HepG2 (cell line): ENCODE data around the gene ARIH2. TPM values are rescaled to one million over a fixed set of nuclear protein-coding genes. Genes with fewer than 3 reads are reported as not detected.

Experiments used
- ATAC-seq: fragments of 200-7000 bp; cut with Tn5 transposase; 3 replicates; pipeline ENCODE4 v1.9.1; 2020; ENCODE audit warnings: mild to moderate bottlenecking, moderate library complexity
- BruUV-seq: library from RNA; stranded (reverse); fragments of 400-500 nt; replicated peaks from 2 replicates; lab custom pipeline; 2021; lab: Mats Ljungman, UMichigan
- CTCF ChIA-PET: fragments of 300-600 bp; formaldehyde crosslinking; extraction: SDS; loops from one replicate; lab custom pipeline; 2021; ENCODE audit warnings: low total read pairs, inconsistent platforms, low intra/inter-chr PET ratio; lab: Yijun Ruan, JAX
- POLR2A ChIA-PET: fragments of 350-600 bp; sonication (Branson Sonifier 250); formaldehyde crosslinking; loops from one replicate; lab custom pipeline; 2020; ENCODE audit warnings: antibody characterized with exemption, inconsistent platforms; lab: Yijun Ruan, JAX
- DNase-seq: peaks from one replicate; pipeline ENCODE4 v3.0.0-alpha.2; 2015; ENCODE audit warnings: low spot score
- FAIRE-seq: peaks from 3 replicates; lab custom pipeline; 2011; peaks lifted over from hg19 to GRCh38; lab: Jason Lieb, UNC
- H2AFZ ChIP-seq: one replicate; pipeline ENCODE4 v1.6.1; 2011; ENCODE audit warnings: low read length, inconsistent platforms
- H3K27ac ChIP-seq: fragments of 300-600 bp; 3 replicates; pipeline ENCODE4 v1.8.0; 2011; ENCODE audit warnings: mixed run types, mild to moderate bottlenecking, mixed read lengths, low read length, inconsistent platforms; ENCODE audit not compliant: insufficient read depth; ENCODE audit errors: extremely low read length
- H3K27me3 ChIP-seq, 2 experiments: fragments of 200-600 bp in 1 of 2; 2 replicates in 1 of 2; 3 replicates in 1 of 2; pipeline versions ENCODE4 v1.6.0 to v1.8.0; 2011; ENCODE audit warnings: low read length in 2 of 2, mild to moderate bottlenecking in 2 of 2, moderate library complexity in 2 of 2, inconsistent platforms in 1 of 2; ENCODE audit not compliant: insufficient read depth in 2 of 2, control insufficient read depth in 1 of 2
- H3K36me3 ChIP-seq, 2 experiments: fragments of 200-600 bp in 1 of 2; replicated peaks in 1 of 2; 2 replicates in 1 of 2; 3 replicates in 1 of 2; pipeline versions ENCODE4 v1.5.1 to v1.8.0; 2011; ENCODE audit warnings: low read length in 2 of 2, inconsistent platforms in 1 of 2; ENCODE audit not compliant: insufficient read depth in 2 of 2, control insufficient read depth in 1 of 2
- H3K4me1 ChIP-seq: 2 replicates; pipeline ENCODE4 v1.5.1; 2012; ENCODE audit warnings: low read length, inconsistent platforms; ENCODE audit not compliant: insufficient read depth
- H3K4me2 ChIP-seq: 2 replicates; pipeline ENCODE4 v1.6.0; 2011; ENCODE audit warnings: low read depth, low read length, inconsistent platforms
- H3K4me3 ChIP-seq, 3 experiments: fragments of 200-600 bp in 1 of 3; sonication (generic), shearing (Covaris generic) in 1 of 3; replicated peaks in 1 of 3; 2 replicates each; pipeline ENCODE4 v1.5.1; 2011 to 2016; ENCODE audit warnings: low read length in 3 of 3, inconsistent platforms in 2 of 3, low read depth in 2 of 3, mild to moderate bottlenecking in 2 of 3, control low read depth in 1 of 3, mixed read lengths in 1 of 3; ENCODE audit not compliant: insufficient read depth in 1 of 3
- H3K79me2 ChIP-seq: one replicate; pipeline ENCODE4 v1.6.1; 2011; ENCODE audit warnings: low read length, inconsistent platforms; ENCODE audit not compliant: insufficient read depth
- H3K9ac ChIP-seq: 2 replicates; pipeline ENCODE4 v1.6.0; 2011; ENCODE audit warnings: mild to moderate bottlenecking, low read depth, low read length, inconsistent platforms; ENCODE audit not compliant: insufficient read depth
- H3K9me3 ChIP-seq: 2 replicates; pipeline ENCODE4 v1.5.1; 2012; ENCODE audit warnings: mild to moderate bottlenecking, low read length
- H4K20me1 ChIP-seq: 2 replicates; pipeline ENCODE4 v1.6.0; 2011; ENCODE audit warnings: inconsistent platforms, mild to moderate bottlenecking, low read length, moderate library complexity; ENCODE audit not compliant: insufficient read depth
- PHF8 ChIP-seq: sonication (generic); formaldehyde crosslinking; IDR thresholded peaks from 2 replicates; pipeline ENCODE4 v1.5.0; 2020; ENCODE audit warnings: missing genetic modification reagents
- U2AF2 ChIP-seq: fragments of 200-400 bp; formaldehyde crosslinking; IDR thresholded peaks from 2 replicates; pipeline ENCODE4 v1.6.1; 2017; ENCODE audit warnings: low read depth, mild to moderate bottlenecking, low read length
- ZFYVE20 ChIP-seq: sonication (generic); formaldehyde crosslinking; IDR thresholded peaks from 2 replicates; pipeline ENCODE4 v1.8.0; 2023; ENCODE audit warnings: low read depth, mild to moderate bottlenecking, moderate library complexity, missing genetic modification reagents, borderline replicate concordance
- WGBS: methylation state at CpG from one replicate; pipeline ENCODE4 v1.1.6; 2017; ENCODE audit warnings: low lambda C conversion rate; 5-methylcytosine and 5-hydroxymethylcytosine counted together
- in situ Hi-C: cut with HindIII; loops from 2 replicates; pipeline ENCODE4 v1.10.0; 2017; ENCODE audit warnings: low pct_unique_long_range_greater_than_20kb; ENCODE audit not compliant: extremely low pct_ligation_motif_present
- intact Hi-C: fragments of 100-400 bp; cut with micrococcal nuclease; formaldehyde crosslinking; loops from one replicate; pipeline ENCODE4 v1.10.0; 2022; ENCODE audit not compliant: unreplicated experiment
- polyA plus RNA-seq, 8 experiments: library from polyadenylated mRNA; depleted of rRNA in 3 of 8; stranded (reverse) in 7 of 8; unstranded in 1 of 8; fragments of >200 nt; fragmentation: Illumina TruSeq in 4 of 8; extraction: Trizol in 4 of 8; gene quantifications; 2 replicates each; pipeline versions ENCODE4 v1.2.1 to v1.2.3, GENCODE V29; 2011 to 2016; ENCODE audit warnings: low read depth in 4 of 8, missing spikeins in 1 of 8, mixed read lengths in 1 of 8; ENCODE audit not compliant: insufficient read depth in 1 of 8
- total RNA-seq, 5 experiments: library from RNA; depleted of rRNA; stranded (reverse); fragments of >200 nt; fragmentation: Illumina TruSeq; extraction: Trizol; gene quantifications; 2 replicates each; pipeline ENCODE4 v1.2.3, GENCODE V29; 2016; ENCODE audit warnings: low read depth in 1 of 5
- TF ChIP-seq, protein P1 (sequence below): sonication (generic); formaldehyde crosslinking; IDR thresholded peaks from 2 replicates; pipeline ENCODE4 v1.4.0; 2020; ENCODE audit warnings: mild to moderate bottlenecking, missing genetic modification reagents
- TF ChIP-seq, protein P2 (sequence below): sonication (generic); formaldehyde crosslinking; IDR thresholded peaks from 2 replicates; pipeline ENCODE4 v1.5.0; 2020; ENCODE audit warnings: mild to moderate bottlenecking, missing genetic modification reagents

ARIH2 gene
- total and polyA plus RNA-seq, 2 of the 13 experiments (the other 11 are each of a cell fraction or from before 2014, with no cell fraction given): 64.8 to 83.3 TPM

DNA sequence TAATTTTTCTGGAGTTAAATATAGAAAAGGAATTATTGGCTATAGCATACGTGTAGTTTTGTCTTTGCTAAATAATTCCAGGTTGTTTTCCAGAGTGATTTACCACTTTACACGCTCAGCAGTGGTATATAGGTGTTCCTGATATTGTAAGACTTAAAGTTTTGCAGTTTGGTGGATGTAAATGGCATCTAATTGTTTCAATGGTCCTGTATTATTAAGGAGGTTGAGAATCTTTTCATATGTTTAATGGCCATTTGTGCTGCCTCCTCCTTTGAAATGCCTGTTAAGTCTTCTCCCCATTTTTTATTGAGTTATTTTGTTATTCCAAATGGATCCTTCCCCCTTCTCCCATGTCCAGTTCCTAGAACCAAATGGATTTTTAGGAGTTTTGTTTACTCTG lies 44.9 kb downstream of the ARIH2 start (continued):
- TF ChIP-seq, protein P1, sequence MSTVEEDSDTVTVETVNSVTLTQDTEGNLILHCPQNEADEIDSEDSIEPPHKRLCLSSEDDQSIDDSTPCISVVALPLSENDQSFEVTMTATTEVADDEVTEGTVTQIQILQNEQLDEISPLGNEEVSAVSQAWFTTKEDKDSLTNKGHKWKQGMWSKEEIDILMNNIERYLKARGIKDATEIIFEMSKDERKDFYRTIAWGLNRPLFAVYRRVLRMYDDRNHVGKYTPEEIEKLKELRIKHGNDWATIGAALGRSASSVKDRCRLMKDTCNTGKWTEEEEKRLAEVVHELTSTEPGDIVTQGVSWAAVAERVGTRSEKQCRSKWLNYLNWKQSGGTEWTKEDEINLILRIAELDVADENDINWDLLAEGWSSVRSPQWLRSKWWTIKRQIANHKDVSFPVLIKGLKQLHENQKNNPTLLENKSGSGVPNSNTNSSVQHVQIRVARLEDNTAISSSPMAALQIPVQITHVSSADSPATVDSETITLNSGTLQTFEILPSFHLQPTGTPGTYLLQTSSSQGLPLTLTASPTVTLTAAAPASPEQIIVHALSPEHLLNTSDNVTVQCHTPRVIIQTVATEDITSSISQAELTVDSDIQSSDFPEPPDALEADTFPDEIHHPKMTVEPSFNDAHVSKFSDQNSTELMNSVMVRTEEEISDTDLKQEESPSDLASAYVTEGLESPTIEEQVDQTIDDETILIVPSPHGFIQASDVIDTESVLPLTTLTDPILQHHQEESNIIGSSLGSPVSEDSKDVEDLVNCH: no peak
- no peak for TF ChIP-seq ZFYVE20 (CRISPR knock-in tag)
- TF ChIP-seq, all 625 proteins: peak for 0

GRCh38 chr3:48966367-48966766 lies 47.7 kb downstream of the ARIH2 start:
- no peaks in the 10 kb centered on the region for H3K4me1 ChIP-seq
- DNase-seq: no peak
- in situ Hi-C loops (no loop called here), intact Hi-C loops (no loop called here)
- H3K9me3 ChIP-seq: no peaks in the 10 kb centered on the region
- POLR2A ChIA-PET: no interaction called here
- no peaks in the 10 kb centered on the region for H3K27me3 ChIP-seq
- H4K20me1 ChIP-seq: no peaks in the 10 kb centered on the region
- no peak overlapping the region for H3K9ac ChIP-seq
- no peak overlapping the region for H3K27ac ChIP-seq
- no peak overlapping the region for H2AFZ ChIP-seq
- no peak for ATAC-seq
- CTCF ChIA-PET: no interaction called here
- 99% methylated on average over 3 of the region's 3 CpGs for WGBS
- no peaks in the 10 kb centered on the region for H3K79me2 ChIP-seq
- H3K4me3 ChIP-seq: no peak overlapping the region
- peaks cover 23 to 75% of the 10 kb centered on the region in 2 experiments for H3K36me3 ChIP-seq
- FAIRE-seq: no peak
- BruUV-seq: no TSS peak
- no peak overlapping the region for H3K4me2 ChIP-seq
- TF ChIP-seq U2AF2 (no peak), PHF8 (no peak)
- TF ChIP-seq, protein P2, sequence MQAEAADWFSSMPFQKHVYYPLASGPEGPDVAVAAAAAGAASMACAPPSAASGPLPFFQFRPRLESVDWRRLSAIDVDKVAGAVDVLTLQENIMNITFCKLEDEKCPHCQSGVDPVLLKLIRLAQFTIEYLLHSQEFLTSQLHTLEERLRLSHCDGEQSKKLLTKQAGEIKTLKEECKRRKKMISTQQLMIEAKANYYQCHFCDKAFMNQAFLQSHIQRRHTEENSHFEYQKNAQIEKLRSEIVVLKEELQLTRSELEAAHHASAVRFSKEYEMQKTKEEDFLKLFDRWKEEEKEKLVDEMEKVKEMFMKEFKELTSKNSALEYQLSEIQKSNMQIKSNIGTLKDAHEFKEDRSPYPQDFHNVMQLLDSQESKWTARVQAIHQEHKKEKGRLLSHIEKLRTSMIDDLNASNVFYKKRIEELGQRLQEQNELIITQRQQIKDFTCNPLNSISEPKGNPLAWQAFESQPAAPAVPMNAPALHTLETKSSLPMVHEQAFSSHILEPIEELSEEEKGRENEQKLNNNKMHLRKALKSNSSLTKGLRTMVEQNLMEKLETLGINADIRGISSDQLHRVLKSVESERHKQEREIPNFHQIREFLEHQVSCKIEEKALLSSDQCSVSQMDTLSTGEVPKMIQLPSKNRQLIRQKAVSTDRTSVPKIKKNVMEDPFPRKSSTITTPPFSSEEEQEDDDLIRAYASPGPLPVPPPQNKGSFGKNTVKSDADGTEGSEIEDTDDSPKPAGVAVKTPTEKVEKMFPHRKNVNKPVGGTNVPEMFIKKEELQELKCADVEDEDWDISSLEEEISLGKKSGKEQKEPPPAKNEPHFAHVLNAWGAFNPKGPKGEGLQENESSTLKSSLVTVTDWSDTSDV (CRISPR knock-in tag): no peak
